Gastroesophageal sphincter (tissue), 4 donors: ENCODE measurements around the gene ROBO1. TPM values are rescaled to one million over a fixed set of nuclear protein-coding genes. Genes with fewer than 3 reads are reported as not detected.

ENCODE experiments used
- ATAC-seq: fragments of 150-250 bp; one replicate; pipeline ENCODE4 v1.9.1; 2016; ENCODE audit warnings: mild to moderate bottlenecking, moderate library complexity
- H3K27ac ChIP-seq, 4 donors: fragments of 200-600 bp; sonication (generic) in 3 of 4; 1 replicate in 3 of 4; 2 replicates in 1 of 4; pipeline ENCODE4 v1.5.1; 2016 to 2019
- H3K27me3 ChIP-seq: fragments of 200-600 bp; sonication (generic); one replicate; pipeline ENCODE4 v1.5.1; 2019
- H3K36me3 ChIP-seq, 2 donors: fragments of 200-600 bp; sonication (generic); one replicate each; pipeline ENCODE4 v1.5.1; 2019; ENCODE audit warnings: control low read depth in 1 of 2
- H3K4me1 ChIP-seq, 3 donors: fragments of 200-600 bp; sonication (generic); 1 replicate in 2 of 3; 2 replicates in 1 of 3; pipeline ENCODE4 v1.5.1; 2016 to 2019; ENCODE audit warnings: control low read depth in 2 of 3
- H3K4me3 ChIP-seq, 2 donors: fragments of 200-600 bp; sonication (generic); one replicate each; pipeline ENCODE4 v1.5.1; 2019; ENCODE audit warnings: mild to moderate bottlenecking in 1 of 2, moderate library complexity in 1 of 2
- H3K9me3 ChIP-seq, 3 donors: fragments of 200-600 bp; sonication (generic); one replicate each; pipeline ENCODE4 v1.5.1; 2017 to 2019; ENCODE audit warnings: control low read depth in 2 of 3
- CTCF ChIP-seq, 4 experiments: fragments of 200-600 bp in 2 of 4; fragments of 450-650 bp in 2 of 4; sonication (generic) in 1 of 4; IDR thresholded peaks; one replicate each; pipeline ENCODE4 v1.5.1; 2017 to 2019; ENCODE audit warnings: antibody characterized with exemption in 4 of 4, mild to moderate bottlenecking in 2 of 4, moderate library complexity in 2 of 4
- EP300 ChIP-seq: sonication (generic); formaldehyde crosslinking; IDR thresholded peaks from one replicate; pipeline ENCODE4 v1.6.1; 2017; ENCODE audit warnings: antibody characterized with exemption, mild to moderate bottlenecking
- POLR2A ChIP-seq, 2 donors: fragments of 450-650 bp; IDR thresholded peaks; one replicate each; pipeline ENCODE4 v1.6.1; 2017; ENCODE audit warnings: antibody characterized with exemption in 2 of 2, mild to moderate bottlenecking in 2 of 2, moderate library complexity in 1 of 2
- POLR2AphosphoS5 ChIP-seq: sonication (generic); formaldehyde crosslinking; IDR thresholded peaks from one replicate; pipeline ENCODE4 v1.6.1; 2017; ENCODE audit warnings: antibody characterized with exemption
- whole genome bisulfite sequencing, 2 donors: methylation state at CpG; one replicate each; pipeline ENCODE4 v1.1.5; 2018; ENCODE audit warnings: low coverage in 1 of 2; 5-methylcytosine and 5-hydroxymethylcytosine counted together
- total RNA-seq, 4 donors: library from RNA; depleted of rRNA; stranded (reverse); fragments of >200 nt; gene quantifications; one replicate each; pipeline ENCODE4 v1.1.0, GENCODE V29; 2016

ROBO1 gene
- total RNA-seq, 4 donors from 2014 or later = 9.7 to 15.3 (median 12.9) TPM

GRCh38 chr3:78820542-78820941 lies 947.3 kb downstream of the ROBO1 start:
- 11 to 27% methylated on average over 1 of the region's 1 CpG for WGBS, 2 donors
- H3K27ac ChIP-seq = no peak overlapping the region
- no peak overlapping the region for H3K4me3 ChIP-seq
- TF ChIP-seq EP300 = no peak
- TF ChIP-seq CTCF (IDR thresholded peaks at IDR 0.05) = no peak
- no peak for TF ChIP-seq POLR2AphosphoS5
- TF ChIP-seq POLR2A (IDR thresholded peaks at IDR 0.05) = no peak
- no peaks in the 10 kb centered on the region for H3K9me3 ChIP-seq
- no peaks in the 10 kb centered on the region for H3K36me3 ChIP-seq
- H3K27me3 ChIP-seq = no peaks in the 10 kb centered on the region
- peaks cover 0 to 9% (median 0%) of the 10 kb centered on the region in 3 donors for H3K4me1 ChIP-seq
- ATAC-seq = no peak

- Histone ChIP-seq H3K9me3 (no peaks in the 10 kb centered on the region), H3K27me3 (no peaks in the 10 kb centered on the region), H3K36me3 (no peaks in the 10 kb centered on the region), H3K4me1 (peaks cover 0 to 9% (median 0%) of the 10 kb centered on the region in 3 donors), H3K27ac (no peak overlapping the region), H3K4me3 (no peak overlapping the region)
- TF ChIP-seq POLR2AphosphoS5 (no peak), POLR2A (IDR thresholded peaks at IDR 0.05) (no peak), EP300 (no peak), CTCF (IDR thresholded peaks at IDR 0.05) (no peak)
- ATAC-seq = no peak
- WGBS, 2 donors = 97 to 100% methylated on average over 8 to 11 of the region's 19 CpGs
Measured at GRCh38 chr3:78818161-78818985, 949.4 kb downstream of the ROBO1 start.

- Histone ChIP-seq H3K27me3 (no peaks in the 10 kb centered on the region), H3K27ac (no peak overlapping the region), H3K9me3 (no peaks in the 10 kb centered on the region), H3K4me3 (no peak overlapping the region), H3K4me1 (peaks cover 0 to under 1% (median 0%) of the 10 kb centered on the region in 3 donors), H3K36me3 (no peaks in the 10 kb centered on the region)
- ATAC-seq = no peak
- TF ChIP-seq EP300 (no peak), CTCF (IDR thresholded peaks at IDR 0.05) (no peak), POLR2A (IDR thresholded peaks at IDR 0.05) (no peak), POLR2AphosphoS5 (no peak)
- WGBS, 2 donors = 91 to 96% methylated on average over 3 of the region's 3 CpGs
Measured at GRCh38 chr3:78814893-78815562, 952.8 kb downstream of the ROBO1 start.

GRCh38 chr3:78812166-78812565 lies 955.6 kb downstream of the ROBO1 start:
- no peaks in the 10 kb centered on the region for H3K36me3 ChIP-seq
- no peaks in the 10 kb centered on the region for H3K4me1 ChIP-seq
- no peak for ATAC-seq
- WGBS, 2 donors = 83 to 90% methylated on average over 2 to 3 of the region's 3 CpGs
- H3K4me3 ChIP-seq = no peak overlapping the region
- H3K27me3 ChIP-seq = no peaks in the 10 kb centered on the region
- no peak for TF ChIP-seq EP300
- no peak for TF ChIP-seq POLR2AphosphoS5
- TF ChIP-seq CTCF (IDR thresholded peaks at IDR 0.05) = no peak
- H3K9me3 ChIP-seq = no peaks in the 10 kb centered on the region
- H3K27ac ChIP-seq = no peak overlapping the region
